HepG2 (cell line): ENCODE results near the gene NFE2L3. TPM values are rescaled to one million over a fixed set of nuclear protein-coding genes. Genes with fewer than 3 reads are reported as not detected.

Source experiments
- CC2D1A ChIP-seq: sonication (generic); formaldehyde crosslinking; IDR thresholded peaks from 2 replicates; pipeline ENCODE4 v1.8.1; 2023; ENCODE audit warnings: mild to moderate bottlenecking, missing genetic modification reagents
- ETV6 ChIP-seq: sonication (generic); formaldehyde crosslinking; conservative IDR thresholded peaks from 2 replicates; pipeline ENCODE4 v1.4.0; 2020; ENCODE audit warnings: missing genetic modification reagents
- FOXM1 ChIP-seq: sonication (generic); formaldehyde crosslinking; IDR thresholded peaks from 2 replicates; pipeline ENCODE4 v1.5.0; 2020; ENCODE audit warnings: missing genetic modification reagents
- HBP1 ChIP-seq: IDR thresholded peaks from 2 replicates; pipeline ENCODE4 v1.6.1; 2016; ENCODE audit warnings: low read depth, control low read depth
- IRF9 ChIP-seq: sonication (generic); formaldehyde crosslinking; IDR thresholded peaks from 2 replicates; pipeline ENCODE4 v1.8.0; 2022; ENCODE audit warnings: missing genetic modification reagents, mild to moderate bottlenecking, borderline replicate concordance
- MLLT10 ChIP-seq: sonication (generic); formaldehyde crosslinking; IDR thresholded peaks from 2 replicates; pipeline ENCODE4 v1.4.0; 2020; ENCODE audit warnings: missing genetic modification reagents
- NFRKB ChIP-seq: fragments of 450-650 bp; IDR thresholded peaks from 2 replicates; pipeline ENCODE4 v1.6.1; 2017
- RBFOX2 ChIP-seq: fragments of 200-400 bp; formaldehyde crosslinking; IDR thresholded peaks from 2 replicates; pipeline ENCODE4 v1.6.1; 2017; ENCODE audit warnings: low read depth, mild to moderate bottlenecking, low read length
- SMARCE1 ChIP-seq: fragments of 450-650 bp; IDR thresholded peaks from 2 replicates; pipeline ENCODE4 v1.6.1; 2017; ENCODE audit warnings: borderline replicate concordance
- YY1 ChIP-seq: IDR thresholded peaks from 2 replicates; pipeline ENCODE4 v1.6.1; 2011; ENCODE audit warnings: low read length, low read depth, moderate library complexity, mild to moderate bottlenecking; ENCODE audit not compliant: insufficient read depth, insufficient replicate concordance
- ZNF235 ChIP-seq: sonication (generic); formaldehyde crosslinking; IDR thresholded peaks from 2 replicates; pipeline ENCODE4 v1.8.1; 2023; ENCODE audit warnings: mild to moderate bottlenecking, missing genetic modification reagents, borderline replicate concordance
- ZNF354B ChIP-seq: sonication (generic); formaldehyde crosslinking; IDR thresholded peaks from 2 replicates; pipeline ENCODE4 v1.8.0; 2022; ENCODE audit warnings: mild to moderate bottlenecking, missing genetic modification reagents
- ZNF362 ChIP-seq: sonication (generic); formaldehyde crosslinking; IDR thresholded peaks from 2 replicates; pipeline ENCODE4 v1.4.0; 2020; ENCODE audit warnings: missing genetic modification reagents, mild to moderate bottlenecking, borderline replicate concordance
- ZNF557 ChIP-seq: sonication (generic); formaldehyde crosslinking; IDR thresholded peaks from 2 replicates; pipeline ENCODE4 v1.4.0; 2020; ENCODE audit warnings: missing genetic modification reagents
- polyA plus RNA-seq, 8 experiments: library from polyadenylated mRNA; depleted of rRNA in 3 of 8; stranded (reverse) in 7 of 8; unstranded in 1 of 8; fragments of >200 nt; fragmentation: Illumina TruSeq in 4 of 8; extraction: Trizol in 4 of 8; gene quantifications; 2 replicates each; pipeline versions ENCODE4 v1.2.1 to v1.2.3, GENCODE V29; 2011 to 2016; ENCODE audit warnings: low read depth in 4 of 8, missing spikeins in 1 of 8, mixed read lengths in 1 of 8; ENCODE audit not compliant: insufficient read depth in 1 of 8
- total RNA-seq, 5 experiments: library from RNA; depleted of rRNA; stranded (reverse); fragments of >200 nt; fragmentation: Illumina TruSeq; extraction: Trizol; gene quantifications; 2 replicates each; pipeline ENCODE4 v1.2.3, GENCODE V29; 2016; ENCODE audit warnings: low read depth in 1 of 5
- TF ChIP-seq, protein P1 (sequence below): sonication (generic); formaldehyde crosslinking; IDR thresholded peaks from 2 replicates; pipeline ENCODE4 v1.5.1; 2020; ENCODE audit warnings: mild to moderate bottlenecking, missing genetic modification reagents, borderline replicate concordance
- TF ChIP-seq, protein P2 (sequence below): sonication (generic); formaldehyde crosslinking; IDR thresholded peaks from 2 replicates; pipeline ENCODE4 v1.4.0; 2020; ENCODE audit warnings: mild to moderate bottlenecking, missing genetic modification reagents
- TF ChIP-seq, protein P3 (sequence below): IDR thresholded peaks from 2 replicates; pipeline ENCODE4 v1.6.1; 2016; ENCODE audit warnings: mild to moderate bottlenecking

The NFE2L3 gene
- total and polyA plus RNA-seq, 2 of the 13 experiments (the other 11 are each of a cell fraction or from before 2014, with no cell fraction given) = 11.4 to 19.4 TPM

DNA sequence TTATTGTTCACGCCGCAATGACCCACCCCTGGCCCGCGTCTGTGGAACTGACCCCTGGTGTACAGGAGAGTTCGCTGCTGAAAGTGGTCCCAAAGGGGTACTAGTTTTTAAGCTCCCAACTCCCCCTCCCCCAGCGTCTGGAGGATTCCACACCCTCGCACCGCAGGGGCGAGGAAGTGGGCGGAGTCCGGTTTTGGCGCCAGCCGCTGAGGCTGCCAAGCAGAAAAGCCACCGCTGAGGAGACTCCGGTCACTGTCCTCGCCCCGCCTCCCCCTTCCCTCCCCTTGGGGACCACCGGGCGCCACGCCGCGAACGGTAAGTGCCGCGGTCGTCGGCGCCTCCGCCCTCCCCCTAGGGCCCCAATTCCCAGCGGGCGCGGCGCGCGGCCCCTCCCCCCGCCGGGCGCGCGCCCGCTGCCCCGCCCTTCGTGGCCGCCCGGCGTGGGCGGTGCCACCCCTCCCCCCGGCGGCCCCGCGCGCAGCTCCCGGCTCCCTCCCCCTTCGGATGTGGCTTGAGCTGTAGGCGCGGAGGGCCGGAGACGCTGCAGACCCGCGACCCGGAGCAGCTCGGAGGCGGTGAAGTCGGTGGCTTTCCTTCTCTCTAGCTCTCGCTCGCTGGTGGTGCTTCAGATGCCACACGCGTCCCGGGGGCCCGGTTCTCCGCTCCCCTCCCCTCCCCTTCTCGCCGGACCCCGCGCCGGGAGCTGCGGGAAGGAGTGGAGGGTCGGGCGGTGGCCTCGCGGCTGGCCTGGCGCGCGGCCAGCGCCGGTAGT lies 49.4 kb downstream of the NFE2L3 start, which contains the start of gene CBX3 (continued):
- TF ChIP-seq, protein P1, sequence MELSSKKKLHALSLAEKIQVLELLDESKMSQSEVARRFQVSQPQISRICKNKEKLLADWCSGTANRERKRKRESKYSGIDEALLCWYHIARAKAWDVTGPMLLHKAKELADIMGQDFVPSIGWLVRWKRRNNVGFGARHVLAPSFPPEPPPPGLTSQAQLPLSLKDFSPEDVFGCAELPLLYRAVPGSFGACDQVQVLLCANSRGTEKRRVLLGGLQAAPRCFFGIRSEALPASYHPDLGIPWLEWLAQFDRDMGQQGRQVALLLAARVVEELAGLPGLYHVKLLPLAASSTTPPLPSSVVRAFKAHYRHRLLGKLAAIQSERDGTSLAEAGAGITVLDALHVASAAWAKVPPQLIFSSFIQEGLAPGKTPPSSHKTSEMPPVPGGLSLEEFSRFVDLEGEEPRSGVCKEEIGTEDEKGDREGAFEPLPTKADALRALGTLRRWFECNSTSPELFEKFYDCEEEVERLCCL = no peak
- TF ChIP-seq YY1 (peak; percentile 67), FOXM1 (CRISPR knock-in tag) (no peak), CC2D1A (CRISPR knock-in tag) (no peak), ZNF354B (CRISPR knock-in tag) (0 out of 2 replicates have a peak, but pooled peaks have one; percentile 44), NFRKB (no peak), ZNF235 (CRISPR knock-in tag) (no peak), SMARCE1 (no peak), ZNF557 (CRISPR knock-in tag) (no peak), HBP1 (CRISPR knock-in tag) (peak; percentile 4; the same call in 1 of the 2 replicates), RBFOX2 (peak; percentile 88), IRF9 (no peak), ZNF362 (CRISPR knock-in tag) (no peak), MLLT10 (CRISPR knock-in tag) (no peak), ETV6 (CRISPR knock-in tag) (0 out of 2 replicates have a peak, but pooled peaks have one; percentile 47)
- TF ChIP-seq, protein P2, sequence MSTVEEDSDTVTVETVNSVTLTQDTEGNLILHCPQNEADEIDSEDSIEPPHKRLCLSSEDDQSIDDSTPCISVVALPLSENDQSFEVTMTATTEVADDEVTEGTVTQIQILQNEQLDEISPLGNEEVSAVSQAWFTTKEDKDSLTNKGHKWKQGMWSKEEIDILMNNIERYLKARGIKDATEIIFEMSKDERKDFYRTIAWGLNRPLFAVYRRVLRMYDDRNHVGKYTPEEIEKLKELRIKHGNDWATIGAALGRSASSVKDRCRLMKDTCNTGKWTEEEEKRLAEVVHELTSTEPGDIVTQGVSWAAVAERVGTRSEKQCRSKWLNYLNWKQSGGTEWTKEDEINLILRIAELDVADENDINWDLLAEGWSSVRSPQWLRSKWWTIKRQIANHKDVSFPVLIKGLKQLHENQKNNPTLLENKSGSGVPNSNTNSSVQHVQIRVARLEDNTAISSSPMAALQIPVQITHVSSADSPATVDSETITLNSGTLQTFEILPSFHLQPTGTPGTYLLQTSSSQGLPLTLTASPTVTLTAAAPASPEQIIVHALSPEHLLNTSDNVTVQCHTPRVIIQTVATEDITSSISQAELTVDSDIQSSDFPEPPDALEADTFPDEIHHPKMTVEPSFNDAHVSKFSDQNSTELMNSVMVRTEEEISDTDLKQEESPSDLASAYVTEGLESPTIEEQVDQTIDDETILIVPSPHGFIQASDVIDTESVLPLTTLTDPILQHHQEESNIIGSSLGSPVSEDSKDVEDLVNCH (CRISPR knock-in tag) = no peak
- TF ChIP-seq, protein P3, sequence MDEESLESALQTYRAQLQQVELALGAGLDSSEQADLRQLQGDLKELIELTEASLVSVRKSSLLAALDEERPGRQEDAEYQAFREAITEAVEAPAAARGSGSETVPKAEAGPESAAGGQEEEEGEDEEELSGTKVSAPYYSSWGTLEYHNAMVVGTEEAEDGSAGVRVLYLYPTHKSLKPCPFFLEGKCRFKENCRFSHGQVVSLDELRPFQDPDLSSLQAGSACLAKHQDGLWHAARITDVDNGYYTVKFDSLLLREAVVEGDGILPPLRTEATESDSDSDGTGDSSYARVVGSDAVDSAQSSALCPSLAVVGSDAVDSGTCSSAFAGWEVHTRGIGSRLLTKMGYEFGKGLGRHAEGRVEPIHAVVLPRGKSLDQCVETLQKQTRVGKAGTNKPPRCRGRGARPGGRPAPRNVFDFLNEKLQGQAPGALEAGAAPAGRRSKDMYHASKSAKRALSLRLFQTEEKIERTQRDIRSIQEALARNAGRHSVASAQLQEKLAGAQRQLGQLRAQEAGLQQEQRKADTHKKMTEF = peak; percentile 16; the same call in 1 of the 2 replicates
